GM18867 (cell line): ENCODE measurements around the gene GCH1.

Experiments
- ATAC-seq: cut with Tn5 transposase; IDR thresholded peaks from one replicate; pipeline ENCODE4 v1.9.1; 2021; ENCODE audit warnings: mild to moderate bottlenecking, moderate library complexity; ENCODE audit not compliant: unreplicated experiment

GCH1 gene

DNA sequence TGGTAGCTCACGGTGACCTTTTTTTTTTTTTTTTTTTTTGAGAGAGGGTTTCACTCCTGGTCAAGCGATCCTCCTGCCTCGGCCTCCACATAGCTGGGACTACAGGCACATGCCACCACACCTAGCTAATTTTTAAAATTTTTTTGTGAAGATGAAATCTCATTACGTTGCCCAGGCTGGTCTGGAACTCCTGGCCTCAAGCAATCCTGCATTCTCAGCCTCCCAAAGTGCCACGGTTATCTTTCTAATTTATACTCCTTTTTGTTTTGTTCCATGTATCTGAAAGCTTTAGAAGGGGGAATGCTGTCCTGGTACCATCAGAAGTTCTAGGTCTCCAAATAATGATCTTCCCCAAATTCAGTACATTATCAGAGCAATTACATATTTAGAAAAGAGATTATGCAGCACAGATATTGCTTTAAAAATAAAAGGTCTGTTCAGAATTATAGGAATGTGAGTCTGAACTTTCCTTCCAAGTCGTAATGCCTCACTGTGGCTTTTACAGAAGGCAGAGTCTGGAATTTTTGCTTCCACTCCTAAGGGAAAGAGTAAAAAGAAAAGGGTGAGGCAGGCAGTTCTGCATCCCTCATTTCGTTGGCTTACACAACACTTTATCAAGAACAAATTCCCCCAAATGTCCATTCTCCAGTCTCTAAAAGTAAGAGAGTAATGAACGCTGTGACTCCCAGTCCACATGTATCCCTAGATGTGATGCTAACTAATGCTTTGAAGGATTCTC is 73.0 kb downstream of the GCH1 start:
- no peak for ATAC-seq

DNA sequence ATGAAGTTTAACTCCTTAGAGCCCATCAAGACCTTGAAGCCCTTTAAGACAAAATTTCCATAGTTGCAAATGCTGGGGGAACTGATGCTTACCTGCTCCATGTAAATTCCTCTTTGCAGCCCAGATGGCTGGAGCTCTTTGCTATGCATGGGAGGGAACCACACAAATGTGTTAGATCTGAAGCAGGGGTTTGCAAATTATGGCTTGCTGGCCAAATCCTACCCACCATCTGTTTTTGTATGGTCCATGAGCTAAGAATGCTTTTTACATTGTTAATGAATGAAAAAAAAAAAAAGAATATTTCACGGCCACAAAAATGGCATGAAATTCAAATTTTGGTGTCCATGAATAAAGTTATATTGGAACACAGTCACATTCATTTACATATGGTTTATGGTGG is 74.6 kb downstream of the GCH1 start:
- ATAC-seq: no peak

DNA sequence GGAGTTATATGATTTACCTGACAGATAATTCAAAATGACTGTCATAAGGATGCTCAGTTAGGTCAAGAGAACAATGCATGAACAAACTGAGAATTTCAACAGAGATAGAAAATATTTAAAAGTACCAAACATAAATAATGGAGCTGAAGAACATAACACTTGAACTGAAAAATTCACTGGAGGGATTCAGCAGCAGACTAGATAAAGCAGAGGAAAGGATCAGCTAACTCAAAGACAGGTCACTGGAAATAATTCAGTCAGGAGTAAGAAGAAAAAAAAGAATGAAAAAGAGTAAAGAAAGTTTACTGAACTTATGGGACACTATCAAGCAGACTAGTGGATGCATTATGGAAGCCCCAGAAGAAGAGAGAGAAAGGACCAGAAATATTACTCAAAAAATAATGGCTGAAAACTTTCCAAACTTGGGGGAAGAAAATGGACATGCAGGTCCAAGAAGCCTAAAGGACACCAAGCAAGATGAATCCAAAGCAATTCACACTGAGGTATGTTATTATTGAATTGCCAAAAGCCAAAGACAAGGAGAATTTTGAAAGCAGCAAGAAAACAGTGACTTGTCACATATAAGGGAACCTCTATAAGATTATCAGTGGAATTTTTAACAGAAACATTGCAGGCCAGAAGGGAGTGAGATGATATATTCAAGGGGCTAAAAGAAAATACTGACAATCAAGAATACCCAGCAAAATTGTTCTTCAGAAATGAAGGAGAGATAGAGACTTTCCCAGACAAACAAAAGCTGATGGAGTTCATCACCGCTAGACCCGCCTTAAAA is 78.7 kb downstream of the GCH1 start:
- ATAC-seq: no peak

DNA sequence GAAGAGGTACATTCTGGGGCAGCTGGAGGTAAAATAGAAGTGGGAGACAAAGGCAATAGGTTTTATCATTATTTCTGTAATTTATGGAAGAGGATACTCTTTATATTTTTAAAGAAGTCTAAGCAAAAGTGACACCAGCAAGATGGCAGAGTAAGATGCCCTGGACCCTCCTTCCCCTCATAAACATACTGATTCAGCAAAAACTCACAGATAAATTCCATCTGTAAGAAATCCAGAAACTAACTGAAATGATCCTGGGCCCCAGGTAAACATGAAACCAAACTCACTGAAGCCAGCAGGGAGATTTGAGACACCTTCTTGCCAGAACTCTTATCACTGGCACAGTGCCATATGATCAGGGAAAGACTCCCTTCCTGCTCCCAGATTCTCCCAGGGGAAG is 79.9 kb downstream of the GCH1 start:
- ATAC-seq: no peak

DNA sequence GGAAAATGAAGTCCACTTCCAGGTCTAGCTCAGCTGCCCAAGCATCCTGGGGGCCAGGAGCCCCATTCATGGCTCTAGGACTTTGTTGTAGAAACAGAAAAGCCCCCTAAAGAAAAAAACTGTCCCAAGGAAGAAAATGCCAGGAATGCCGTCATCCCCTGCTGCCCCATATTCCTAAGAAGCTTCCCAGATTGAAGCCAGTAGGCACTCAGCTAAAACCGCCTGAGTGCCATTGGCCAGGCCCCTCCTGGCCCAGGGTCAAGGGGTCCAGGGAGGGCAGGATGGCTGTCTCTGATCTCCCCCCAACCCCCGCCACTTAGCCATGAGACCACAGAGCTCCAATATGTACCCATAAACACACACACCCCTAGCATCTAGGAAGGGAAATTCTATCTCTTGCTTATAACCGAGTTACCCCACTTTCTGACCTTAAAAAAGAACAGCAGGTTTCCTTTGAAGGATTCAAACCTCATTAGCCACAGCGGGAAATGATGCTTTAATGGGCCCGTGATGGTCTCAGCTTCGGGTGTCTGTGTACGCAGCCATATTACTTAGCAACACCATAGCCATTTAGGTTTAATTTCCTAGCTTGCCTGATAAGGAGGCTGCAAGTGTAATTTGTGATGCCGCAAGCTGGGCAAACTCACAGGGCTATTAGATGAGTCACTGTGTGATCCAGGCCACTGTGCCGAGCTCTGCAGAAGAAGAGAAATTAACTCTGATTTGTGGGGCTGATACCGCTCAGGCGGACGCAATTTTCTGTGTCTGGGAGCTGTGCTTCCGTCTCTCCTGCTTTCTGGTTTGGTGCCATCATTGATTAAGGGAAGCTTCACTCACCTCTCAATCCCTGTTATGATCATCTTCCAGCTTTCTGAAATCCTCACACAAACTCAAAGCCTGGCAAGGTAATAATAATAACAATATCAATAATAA is 84.2 kb downstream of the GCH1 start:
- ATAC-seq: no peak

DNA sequence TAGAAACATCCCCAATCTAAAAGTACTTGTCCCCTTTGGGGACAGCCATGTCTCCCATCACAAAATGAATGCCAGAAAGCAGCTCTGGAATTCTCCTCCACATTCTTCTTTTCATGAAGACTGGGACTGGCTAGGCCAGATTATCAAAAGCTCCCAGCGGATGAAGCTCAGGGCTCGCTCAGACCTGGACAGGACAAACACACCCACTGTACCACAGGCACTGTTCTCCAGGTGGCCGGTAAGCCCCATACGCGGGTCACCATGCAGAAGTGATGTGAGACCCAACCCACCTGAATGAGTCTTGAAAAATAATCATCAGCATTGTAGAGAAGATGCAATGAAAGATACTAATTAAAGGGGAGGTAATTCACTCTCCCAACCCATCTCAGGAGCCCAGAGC is 85.1 kb downstream of the GCH1 start:
- ATAC-seq: no peak

DNA sequence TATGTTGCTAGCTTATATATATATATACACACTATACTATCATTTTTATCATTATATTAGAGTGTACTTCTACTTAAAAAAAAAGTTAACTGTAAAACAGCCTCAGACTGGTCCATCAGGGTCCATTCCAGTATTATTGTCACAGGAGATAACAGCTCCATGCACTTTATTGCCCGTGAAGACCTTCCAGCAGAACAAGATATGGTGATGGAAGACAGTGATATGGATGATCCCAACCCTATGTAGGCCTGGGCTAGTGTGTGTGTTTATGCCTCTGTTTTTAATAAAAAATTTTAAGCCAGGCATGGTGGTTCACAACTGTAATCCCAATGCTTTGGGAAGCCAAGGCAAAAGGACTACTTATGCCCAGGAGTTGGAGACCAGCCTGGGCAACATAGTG is 86.2 kb downstream of the GCH1 start:
- ATAC-seq: no peak

DNA sequence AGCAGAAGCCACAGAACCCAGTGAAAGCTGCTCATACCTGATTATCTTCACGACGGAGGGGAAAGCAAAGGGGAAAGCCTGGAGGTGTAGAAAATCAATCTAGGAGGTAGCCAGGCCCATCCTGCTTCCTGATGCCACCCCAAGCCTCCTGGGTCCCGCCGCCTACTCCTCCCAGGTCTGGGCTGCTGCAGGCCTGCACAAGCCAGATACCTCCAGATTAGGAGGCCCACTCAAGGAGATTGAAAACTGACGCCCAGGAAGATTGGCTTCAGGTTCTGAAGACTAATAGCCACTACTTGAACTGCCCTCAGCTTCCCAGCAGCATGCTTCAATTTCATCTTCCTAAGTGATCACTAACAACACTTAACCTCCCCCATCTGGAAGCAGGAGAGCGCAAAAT is 87.1 kb downstream of the GCH1 start:
- ATAC-seq: no peak

DNA sequence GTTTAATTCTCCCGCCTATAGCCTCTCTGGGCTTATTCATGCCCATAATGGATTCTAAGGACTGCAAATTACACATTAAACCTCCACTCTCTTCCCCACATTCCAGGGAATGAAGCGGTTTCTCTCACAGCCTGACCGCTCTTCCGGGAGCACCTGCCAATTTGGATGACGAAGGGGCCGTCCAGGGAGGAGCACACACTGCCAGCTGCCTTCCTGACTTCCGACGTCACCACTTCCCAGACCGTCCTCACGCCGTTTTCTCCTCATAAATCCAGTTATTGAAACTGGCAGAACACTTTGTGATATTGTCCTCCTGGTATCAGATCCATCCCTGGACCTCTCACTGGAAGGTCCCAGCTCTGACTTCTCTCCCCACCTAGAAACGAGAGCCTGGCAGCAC is 87.6 kb downstream of the GCH1 start:
- ATAC-seq: no peak

DNA sequence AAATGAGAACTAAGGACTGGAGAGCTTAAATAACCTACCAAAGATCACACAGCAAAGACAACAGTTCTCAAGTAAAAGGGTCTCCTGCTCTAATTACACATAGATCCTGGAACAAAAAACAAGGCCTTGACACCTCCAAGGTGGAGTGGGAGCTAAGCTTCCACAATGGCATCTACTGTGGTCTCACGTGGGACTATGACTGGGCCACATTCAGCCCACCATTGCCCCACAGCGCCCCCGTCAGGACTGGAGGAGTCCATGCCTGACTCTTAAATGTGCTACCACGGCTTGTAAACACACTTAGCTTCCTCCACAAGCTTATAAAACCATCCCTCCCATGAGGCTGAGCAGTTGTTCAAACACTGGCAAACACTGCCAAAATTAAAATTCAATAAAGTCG is 88.5 kb downstream of the GCH1 start:
- ATAC-seq: no peak

DNA sequence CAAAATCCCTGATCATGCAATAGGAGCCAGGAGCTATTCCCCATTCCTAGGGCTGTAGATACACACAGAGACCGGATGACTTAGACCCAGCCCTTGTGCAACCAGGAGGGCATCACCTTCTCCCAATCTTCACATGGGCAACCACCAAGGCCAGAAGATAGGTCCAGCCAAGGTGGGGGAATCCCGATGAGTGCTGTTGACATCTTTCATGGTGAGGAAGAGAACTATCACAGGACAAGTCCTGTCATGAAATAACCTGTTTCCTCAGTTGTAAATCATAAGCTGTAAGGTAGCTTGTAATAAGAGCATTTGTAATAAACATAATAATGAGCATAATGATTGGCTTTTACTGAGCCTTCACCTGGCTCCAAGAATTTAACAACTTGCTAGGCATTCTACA is 89.5 kb downstream of the GCH1 start:
- ATAC-seq: no peak

DNA sequence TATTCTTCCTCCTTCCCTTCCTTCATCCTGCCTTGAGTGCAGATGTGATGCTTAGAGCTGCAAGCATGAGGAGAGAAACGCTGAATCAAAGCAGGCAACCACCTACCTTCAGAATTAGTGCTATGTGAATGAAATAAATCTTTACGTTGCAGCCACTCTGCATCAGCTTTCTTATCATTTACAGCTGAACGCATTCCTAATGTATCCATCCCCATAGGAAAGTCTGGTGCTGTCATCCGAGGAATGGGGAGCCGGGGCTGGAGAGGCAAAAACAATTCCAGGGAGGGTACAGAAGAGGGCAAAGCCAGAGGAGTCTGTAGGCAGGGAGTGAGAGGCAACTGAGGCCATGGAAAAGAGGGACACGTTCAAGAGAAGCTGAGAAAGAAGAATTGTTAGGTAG is 90.0 kb downstream of the GCH1 start:
- no peak for ATAC-seq

DNA sequence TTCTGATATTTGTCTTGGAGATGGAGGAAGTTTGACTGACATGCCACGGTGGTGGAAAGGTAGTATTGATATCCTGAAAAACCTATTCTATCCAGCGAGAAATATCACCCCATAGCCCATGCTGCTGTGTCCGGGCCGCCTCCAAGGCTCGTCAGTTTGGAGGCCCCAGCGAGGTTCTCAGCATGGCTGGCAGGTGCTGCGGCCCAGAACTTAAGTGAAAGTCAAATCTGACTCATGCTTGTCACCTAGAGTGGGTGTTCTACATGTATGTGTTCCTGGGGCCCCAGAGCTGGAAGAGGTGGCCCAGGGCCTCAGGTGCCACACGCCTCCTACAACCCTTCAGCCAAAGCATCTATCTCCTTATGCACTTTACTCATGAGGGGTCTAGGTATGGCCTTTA is 92.9 kb downstream of the GCH1 start:
- ATAC-seq: peak; percentile 60

DNA sequence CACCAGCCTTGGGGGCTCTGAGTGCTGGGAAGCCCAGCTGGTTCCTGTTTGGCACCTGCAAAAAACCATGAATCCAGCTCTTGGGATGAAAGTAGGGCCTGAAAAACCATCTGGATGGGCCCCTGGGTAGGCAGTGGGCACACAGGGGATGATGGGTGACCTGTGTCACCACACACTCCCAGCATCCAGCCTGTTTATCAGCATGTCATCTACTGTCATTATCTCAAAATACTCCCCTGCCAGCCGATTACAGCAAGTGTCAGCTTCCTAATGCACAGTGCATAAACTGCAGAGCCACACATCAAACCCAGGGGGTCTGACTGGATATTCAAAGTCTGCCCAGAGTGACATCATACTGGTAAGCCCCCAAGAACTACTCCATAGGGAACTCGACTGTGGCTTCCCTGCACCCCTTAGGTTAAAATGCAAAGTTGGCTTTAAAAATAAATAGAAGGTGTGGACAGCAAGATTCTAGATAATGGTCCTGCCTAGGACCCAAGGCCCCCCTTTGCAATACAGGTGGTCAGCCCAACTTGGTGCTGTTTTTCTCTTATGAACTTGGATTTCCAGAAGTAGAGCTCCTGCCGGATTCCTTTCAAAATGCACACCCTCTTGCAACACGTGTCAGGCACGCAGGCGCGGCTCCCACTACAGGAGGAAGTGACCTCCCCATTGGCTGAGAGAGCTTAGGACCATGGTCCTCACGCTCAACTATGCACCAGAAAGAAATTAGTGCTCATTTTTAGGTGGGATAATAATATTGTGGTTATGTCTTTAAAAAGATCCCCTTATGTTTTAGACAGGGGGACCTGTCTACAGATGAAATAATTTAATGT is 94.1 kb downstream of the GCH1 start:
- no peak for ATAC-seq

DNA sequence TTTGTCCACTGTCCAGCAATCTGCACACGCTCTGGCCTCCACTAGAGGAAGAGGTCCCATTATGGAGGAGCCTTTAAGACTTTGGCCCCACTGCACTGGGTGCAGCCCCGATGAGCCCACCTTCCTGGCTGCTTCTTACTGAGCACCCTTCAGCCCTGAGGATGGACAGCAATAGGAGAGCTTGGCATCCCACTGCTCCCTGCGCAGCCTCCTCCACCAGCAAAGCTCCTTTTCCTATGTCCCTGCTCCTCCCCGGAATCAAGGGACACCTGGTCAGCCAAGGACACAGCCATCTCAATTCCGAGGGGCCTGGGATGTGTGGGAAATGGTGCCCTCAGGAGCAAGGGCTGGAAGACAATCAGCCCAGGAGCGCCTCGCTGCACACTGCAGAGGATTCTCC is 94.7 kb downstream of the GCH1 start:
- ATAC-seq: no peak

DNA sequence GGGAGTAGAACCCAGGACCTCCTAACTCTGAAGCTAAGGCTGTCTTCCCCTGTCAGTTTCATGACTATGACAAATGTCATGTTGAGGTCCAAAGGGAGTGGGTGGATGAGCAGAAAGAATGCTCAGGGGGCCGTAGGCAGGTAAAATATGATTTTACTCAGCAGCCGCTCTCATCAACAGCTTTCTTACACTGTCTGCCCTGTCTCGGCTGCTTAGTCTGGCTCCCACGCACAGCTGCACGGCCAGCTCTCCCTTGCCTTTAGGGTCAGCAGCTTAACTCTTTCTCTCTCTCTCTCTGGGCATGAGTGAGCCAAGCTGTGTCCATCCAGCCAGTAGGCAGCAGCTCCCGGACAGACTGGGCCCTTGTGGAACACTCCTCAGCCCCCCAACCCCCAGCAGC is 95.2 kb downstream of the GCH1 start:
- no peak for ATAC-seq

DNA sequence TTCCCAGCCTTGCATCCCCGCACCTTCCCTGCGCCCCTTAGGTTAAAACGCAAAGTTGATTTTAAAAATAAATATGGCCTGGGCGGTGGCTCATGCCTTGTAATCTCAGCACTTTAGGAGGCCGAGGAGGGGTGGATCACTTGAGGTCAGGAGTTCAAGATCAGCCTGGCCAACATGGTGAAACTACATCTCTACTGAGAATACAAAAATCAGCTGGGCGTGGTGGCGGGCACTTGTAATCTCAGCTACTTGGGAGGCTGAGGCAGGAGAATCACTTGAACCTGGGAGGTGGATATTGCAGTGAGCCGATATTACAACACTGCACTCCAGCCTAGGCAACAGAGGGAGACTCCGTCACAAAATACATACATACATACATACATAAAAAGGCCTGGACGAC is 96.0 kb downstream of the GCH1 start:
- ATAC-seq: no peak

DNA sequence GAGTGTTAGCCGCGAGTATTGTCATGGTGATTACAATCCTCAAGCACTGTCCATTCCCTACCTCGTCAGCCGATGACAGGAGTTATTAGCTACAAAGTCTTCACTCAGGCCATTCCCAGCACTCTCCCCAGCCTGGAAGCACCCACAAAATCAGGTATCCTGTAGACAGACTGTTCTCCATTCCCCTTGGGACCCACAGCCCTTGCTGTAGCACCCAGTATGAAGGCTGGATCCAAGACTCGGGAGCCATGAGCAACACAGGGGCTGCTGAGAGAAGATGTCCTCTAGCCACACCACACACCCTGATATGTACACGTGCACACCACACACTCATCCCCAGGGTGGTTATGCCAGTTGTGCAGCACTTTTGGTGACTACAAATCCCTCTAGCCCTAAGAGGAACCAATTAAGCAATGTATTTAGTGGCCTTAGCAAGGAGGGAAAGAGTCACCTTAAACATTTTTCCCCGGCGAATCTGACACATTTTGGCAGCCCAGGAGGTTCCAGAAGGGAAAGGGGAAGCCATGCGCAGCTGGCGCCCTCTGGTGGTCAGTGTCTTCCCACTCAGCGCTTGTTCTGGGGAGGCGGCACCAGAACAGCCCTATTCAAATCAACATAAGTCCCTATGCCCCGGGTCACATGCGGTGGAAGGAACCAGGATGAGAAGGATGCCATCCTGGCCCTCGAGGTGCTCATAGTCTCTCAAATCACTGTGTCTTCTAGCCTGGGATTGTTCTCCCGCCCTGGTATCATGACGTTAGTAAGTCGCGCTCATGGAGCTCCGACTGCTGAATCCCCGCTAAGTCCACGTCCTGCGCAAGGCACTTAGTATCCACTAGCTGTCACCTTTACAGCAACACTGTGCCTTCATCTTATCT is 96.9 kb downstream of the GCH1 start:
- ATAC-seq: peak; percentile 66

DNA sequence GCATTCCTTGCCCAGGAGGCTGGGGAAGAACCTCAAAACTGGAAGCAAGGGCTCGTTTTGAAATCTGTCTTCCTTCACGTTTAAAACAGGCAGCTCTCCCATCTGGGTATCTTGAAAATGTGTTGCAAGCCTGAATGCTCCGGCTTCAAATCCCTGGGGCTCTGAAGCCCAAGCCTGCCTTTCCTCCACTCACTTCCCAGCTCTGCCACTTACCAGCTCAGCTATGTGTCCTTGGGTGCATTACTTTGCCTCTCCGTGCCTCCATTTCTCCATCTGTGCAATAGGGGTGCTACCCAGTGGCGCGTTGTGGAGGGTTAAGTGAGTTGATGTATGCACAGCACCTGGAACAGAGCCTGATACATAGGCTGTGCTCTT is 97.6 kb downstream of the GCH1 start:
- ATAC-seq: no peak

DNA sequence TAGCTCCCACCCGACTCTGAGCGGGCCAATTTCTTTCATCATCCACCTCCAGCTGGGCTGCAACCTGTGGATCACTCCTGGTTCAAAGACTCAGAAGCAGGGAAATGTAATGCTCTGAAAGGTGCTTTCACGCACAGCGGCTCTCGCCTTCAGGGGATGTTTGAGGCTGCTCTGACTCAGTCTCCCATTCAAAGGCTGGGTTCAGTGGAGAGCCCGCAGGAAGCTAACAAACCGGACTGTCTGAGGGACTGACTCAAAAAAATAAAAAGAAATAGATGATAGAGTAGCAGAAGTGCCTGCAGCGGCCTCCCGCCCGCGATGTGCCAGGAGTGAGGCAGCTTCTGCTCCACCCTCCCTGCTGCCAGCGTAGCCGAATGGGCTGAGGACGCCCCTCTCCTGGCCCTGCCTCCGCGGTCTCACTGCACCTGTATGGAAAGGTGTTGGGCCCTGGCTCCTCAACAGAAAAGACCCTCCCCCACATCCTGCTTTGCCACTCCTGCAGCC is 98.0 kb downstream of the GCH1 start:
- ATAC-seq: no peak
